B cell (primary cell): ENCODE measurements around the gene NOP16. TPM values are rescaled to one million over a fixed set of nuclear protein-coding genes. Genes with fewer than 3 reads are reported as not detected.
A peak's percentile ranks its signal among the peaks of the same experiment; 100 is the strongest.

Experiments
- ATAC-seq: fragments of 200-7000 bp; cut with Tn5 transposase; one replicate; pipeline ENCODE4 v1.10.0; 2021; ENCODE audit warnings: low read depth, mild to moderate bottlenecking, moderate number of reproducible peaks, moderate library complexity
- CTCF ChIA-PET: fragments of 350-600 bp; sonication (Branson Sonifier 250); formaldehyde crosslinking; loops from one replicate; lab custom pipeline; 2021; ENCODE audit warnings: antibody characterized with exemption, inconsistent platforms; lab: Charles Lee
- POLR2A ChIA-PET: fragments of 350-600 bp; sonication (Branson Sonifier 250); formaldehyde crosslinking; loops from one replicate; lab custom pipeline; 2021; ENCODE audit warnings: antibody characterized with exemption; lab: Charles Lee
- DNase-seq: peaks from one replicate; pipeline ENCODE4 v3.0.0; 2013
- H2AFZ ChIP-seq: 2 replicates; pipeline ENCODE4 v1.6.1; 2012; ENCODE audit warnings: mild to moderate bottlenecking, low read depth, low read length; ENCODE audit not compliant: insufficient read depth, poor library complexity, severe bottlenecking
- H3K27ac ChIP-seq, 2 donors: 1 replicate in 1 of 2; 2 replicates in 1 of 2; pipeline ENCODE4 v1.5.1; 2012 to 2013; ENCODE audit warnings: low read length in 2 of 2, mild to moderate bottlenecking in 2 of 2, moderate library complexity in 1 of 2
- H3K27me3 ChIP-seq, 4 experiments: fragments of 200-600 bp in 1 of 4; sonication (generic) in 1 of 4; replicated peaks in 1 of 4; 1 replicate in 2 of 4; 2 replicates in 2 of 4; pipeline versions ENCODE4 v1.6.1 to v1.7.0; 2013 to 2016; ENCODE audit warnings: low read length in 3 of 4, mild to moderate bottlenecking in 2 of 4, mixed read lengths in 1 of 4, moderate library complexity in 1 of 4; ENCODE audit not compliant: insufficient read depth in 4 of 4, control insufficient read depth in 3 of 4; ENCODE audit errors: control extremely low read depth in 1 of 4
- H3K36me3 ChIP-seq, 2 experiments: replicated peaks in 1 of 2; 1 replicate in 1 of 2; 2 replicates in 1 of 2; pipeline versions ENCODE4 v1.6.1 to v1.7.1; 2013; ENCODE audit warnings: low read length in 1 of 2; ENCODE audit not compliant: insufficient read depth in 2 of 2, control insufficient read depth in 1 of 2; ENCODE audit errors: control extremely low read depth in 1 of 2, extremely low read depth in 1 of 2
- H3K4me1 ChIP-seq, 2 donors: fragments of 200-600 bp in 1 of 2; sonication (generic) in 1 of 2; 1 replicate in 1 of 2; 2 replicates in 1 of 2; pipeline versions ENCODE4 v1.5.1 to v1.6.1; 2013 to 2017; ENCODE audit warnings: low read length in 2 of 2; ENCODE audit not compliant: control insufficient read depth in 2 of 2, insufficient read depth in 2 of 2
- H3K4me2 ChIP-seq: replicated peaks from 2 replicates; pipeline ENCODE3; 2012; ENCODE audit warnings: mild to moderate bottlenecking, low read depth, low read length; ENCODE audit not compliant: poor library complexity, severe bottlenecking
- H3K4me3 ChIP-seq, 5 experiments: fragments of 200-600 bp in 1 of 5; sonication (generic) in 1 of 5; 1 replicate in 3 of 5; 2 replicates in 2 of 5; pipeline versions ENCODE4 v1.5.1 to v1.7.0; 2011 to 2016; ENCODE audit warnings: low read length in 4 of 5, mild to moderate bottlenecking in 4 of 5, low read depth in 2 of 5, control low read depth in 1 of 5, moderate library complexity in 1 of 5; ENCODE audit not compliant: insufficient read depth in 1 of 5; ENCODE audit errors: control extremely low read depth in 1 of 5, extremely low read depth in 1 of 5
- H3K79me2 ChIP-seq: fragments of 200-600 bp; sonication (generic); one replicate; pipeline ENCODE4 v1.6.0; 2016; ENCODE audit warnings: low read length; ENCODE audit not compliant: control insufficient read depth, insufficient read depth
- H3K9ac ChIP-seq: fragments of 200-600 bp; sonication (generic); 2 replicates; pipeline ENCODE4 v1.6.1; 2017; ENCODE audit warnings: mild to moderate bottlenecking, low read length, moderate library complexity
- H3K9me3 ChIP-seq, 3 donors: one replicate each; pipeline versions ENCODE4 v1.6.1 to v1.7.1; 2013; ENCODE audit warnings: low read length in 2 of 3; ENCODE audit not compliant: control insufficient read depth in 2 of 3, insufficient read depth in 1 of 3; ENCODE audit errors: control extremely low read depth in 1 of 3
- H4K20me1 ChIP-seq: 2 replicates; pipeline ENCODE4 v1.6.0; 2012; ENCODE audit warnings: mild to moderate bottlenecking, low read length; ENCODE audit not compliant: insufficient read depth, control insufficient read depth, poor library complexity, severe bottlenecking
- H3K27ac Mint-ChIP-seq: one replicate; pipeline ENCODE4 v1.8.0; 2021; ENCODE audit warnings: mixed read lengths
- H3K27me3 Mint-ChIP-seq: one replicate; pipeline ENCODE4 v1.8.0; 2021; ENCODE audit warnings: mixed read lengths
- H3K4me1 Mint-ChIP-seq: one replicate; pipeline ENCODE4 v1.8.0; 2021; ENCODE audit warnings: mixed read lengths
- H3K4me3 Mint-ChIP-seq: one replicate; pipeline ENCODE4 v1.8.0; 2021; ENCODE audit warnings: mixed read lengths
- H3K9me3 Mint-ChIP-seq: one replicate; pipeline ENCODE4 v1.8.0; 2022; ENCODE audit warnings: mixed read lengths; ENCODE audit not compliant: insufficient read depth
- CTCF ChIP-seq: fragments of 200-600 bp; IDR thresholded peaks from one replicate; pipeline ENCODE4 v1.8.0; 2022; ENCODE audit warnings: antibody characterized with exemption, mild to moderate bottlenecking
- EZH2 ChIP-seq: IDR thresholded peaks from 2 replicates; pipeline ENCODE4 v1.6.1; 2012; ENCODE audit warnings: borderline replicate concordance, low read depth, mild to moderate bottlenecking, moderate library complexity, low read length; ENCODE audit not compliant: insufficient read depth, poor library complexity, severe bottlenecking
- WGBS: methylation state at CpG from one replicate; pipeline ENCODE4 v1.1.5; 2013; ENCODE audit warnings: missing lambda C conversion rate; ENCODE audit not compliant: insufficient coverage; 5-methylcytosine and 5-hydroxymethylcytosine counted together
- intact Hi-C: fragments of 100-400 bp; cut with micrococcal nuclease; formaldehyde crosslinking; loops from one replicate; pipeline ENCODE4 v1.10.0; 2022
- polyA plus RNA-seq: library from polyadenylated mRNA; depleted of rRNA; stranded (reverse); fragments of >200 nt; gene quantifications from 2 replicates; pipeline ENCODE4 v1.2.3, GENCODE V29; 2012
- total RNA-seq, 2 donors: library from RNA; stranded (reverse); fragments of 120-200 nt in 1 of 2; gene quantifications; 1 replicate in 1 of 2; 2 replicates in 1 of 2; pipeline versions ENCODE4 v1.2.3 to v1.2.4, GENCODE V29; 2013 to 2022

Gene NOP16
- total and polyA plus RNA-seq, 2 donors (not counting 1 experiment from before 2014, with no cell fraction given): 25.0 to 27.8 TPM

- no peaks in the 10 kb centered on the region for H3K9me3 ChIP-seq
- H3K27ac ChIP-seq: no peak overlapping the region
- CTCF ChIA-PET: no interaction called here
- Mint-ChIP-seq H3K9me3 (no peaks in the 10 kb centered on the region), H3K4me3 (peak overlapping the region; percentile 70), H3K27ac (peak overlapping the region; percentile 56), H3K27me3 (no peaks in the 10 kb centered on the region), H3K4me1 (peaks cover 26% of the 10 kb centered on the region)
- H3K79me2 ChIP-seq: peaks cover 38% of the 10 kb centered on the region
- WGBS: no CpG with 5 or more reads among the region's 1 CpG
- TF ChIP-seq CTCF: no peak
- TF ChIP-seq EZH2: no peak
- no peak overlapping the region for H3K4me2 ChIP-seq
- peaks cover 9% of the 10 kb centered on the region for H4K20me1 ChIP-seq
- no peaks in the 10 kb centered on the region for H3K27me3 ChIP-seq
- ATAC-seq: no peak
- no peak overlapping the region for H3K4me3 ChIP-seq
- intact Hi-C loops: loop anchor here (5.0 to 10.0 kb wide), 2 partner anchors 152 to 621 kb away; partner anchors contain the start of genes SIMC1 and UIMC1
- peaks cover 5 to 51% of the 10 kb centered on the region in 2 experiments for H3K36me3 ChIP-seq
- POLR2A ChIA-PET: interaction anchor here (1.4 kb wide), 1 partner anchor 151 kb away, joined by 3 read pairs; the partner anchor contains the start of gene RNF44
- no peak overlapping the region for H3K9ac ChIP-seq
- H3K4me1 ChIP-seq: peaks cover 19 to 29% of the 10 kb centered on the region in 2 donors
- no peak for DNase-seq
- no peak overlapping the region for H2AFZ ChIP-seq
Measured at GRCh38 chr5:176386491-176386890, 1.9 kb downstream of the NOP16 start.

GRCh38 chr5:176384991-176385390, 3.4 kb downstream of the NOP16 start:
- Histone ChIP-seq H4K20me1 (peaks cover 9% of the 10 kb centered on the region), H2AFZ (no peak overlapping the region), H3K9me3 (no peaks in the 10 kb centered on the region), H3K27me3 (no peaks in the 10 kb centered on the region), H3K4me1 (peaks cover 21 to 30% of the 10 kb centered on the region in 2 donors), H3K9ac (no peak overlapping the region), H3K4me2 (no peak overlapping the region), H3K4me3 (no peak overlapping the region), H3K27ac (no peak overlapping the region), H3K79me2 (peaks cover 34% of the 10 kb centered on the region), H3K36me3 (peaks cover 5 to 56% of the 10 kb centered on the region in 2 experiments)
- DNase-seq (no peak), ATAC-seq (no peak)
- Mint-ChIP-seq H3K9me3 (no peaks in the 10 kb centered on the region), H3K27ac (no peak overlapping the region), H3K4me3 (no peak overlapping the region), H3K4me1 (peaks cover 29% of the 10 kb centered on the region), H3K27me3 (no peaks in the 10 kb centered on the region)
- TF ChIP-seq EZH2 (no peak), CTCF (no peak)
- intact Hi-C loops: loop anchor here (5.0 to 10.0 kb wide), 2 partner anchors 150 to 622 kb away; partner anchors contain the start of genes SIMC1 and UIMC1
- ChIA-PET CTCF (no interaction called here), POLR2A (no interaction called here)
- 97% methylated on average over 10 of the region's 12 CpGs for WGBS
